ENCODE results near the gene KCNH1.

DNA sequence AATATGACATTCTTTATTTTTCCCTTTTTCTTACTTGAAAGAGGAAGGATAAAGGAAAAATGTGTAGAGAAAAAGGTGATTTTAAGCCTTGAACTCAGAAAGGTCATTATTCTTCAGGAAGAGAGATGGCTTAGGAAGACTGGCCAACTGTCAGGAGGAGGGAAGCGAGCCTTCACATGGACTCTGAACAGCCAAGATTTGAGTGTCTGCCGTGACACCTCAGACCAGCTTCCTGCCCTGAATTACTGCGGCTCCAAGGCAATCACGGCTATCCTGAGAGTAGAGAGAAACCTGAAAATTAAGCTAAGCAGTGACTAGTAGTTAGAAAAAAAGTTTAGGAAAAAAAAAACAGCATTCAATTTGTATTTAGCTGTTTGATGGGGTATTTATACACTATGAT is 314.7 kb downstream of the KCNH1 start:
- TF ChIP-seq, protein P1, sequence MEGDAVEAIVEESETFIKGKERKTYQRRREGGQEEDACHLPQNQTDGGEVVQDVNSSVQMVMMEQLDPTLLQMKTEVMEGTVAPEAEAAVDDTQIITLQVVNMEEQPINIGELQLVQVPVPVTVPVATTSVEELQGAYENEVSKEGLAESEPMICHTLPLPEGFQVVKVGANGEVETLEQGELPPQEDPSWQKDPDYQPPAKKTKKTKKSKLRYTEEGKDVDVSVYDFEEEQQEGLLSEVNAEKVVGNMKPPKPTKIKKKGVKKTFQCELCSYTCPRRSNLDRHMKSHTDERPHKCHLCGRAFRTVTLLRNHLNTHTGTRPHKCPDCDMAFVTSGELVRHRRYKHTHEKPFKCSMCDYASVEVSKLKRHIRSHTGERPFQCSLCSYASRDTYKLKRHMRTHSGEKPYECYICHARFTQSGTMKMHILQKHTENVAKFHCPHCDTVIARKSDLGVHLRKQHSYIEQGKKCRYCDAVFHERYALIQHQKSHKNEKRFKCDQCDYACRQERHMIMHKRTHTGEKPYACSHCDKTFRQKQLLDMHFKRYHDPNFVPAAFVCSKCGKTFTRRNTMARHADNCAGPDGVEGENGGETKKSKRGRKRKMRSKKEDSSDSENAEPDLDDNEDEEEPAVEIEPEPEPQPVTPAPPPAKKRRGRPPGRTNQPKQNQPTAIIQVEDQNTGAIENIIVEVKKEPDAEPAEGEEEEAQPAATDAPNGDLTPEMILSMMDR (IDR thresholded peaks at IDR 0.05; ENCODE audit: poor library complexity, severe bottlenecking) = no peak
- TF ChIP-seq EZH2 (IDR thresholded peaks at IDR 0.05; ENCODE audit: borderline replicate concordance, insufficient read depth, low read length, poor library complexity, severe bottlenecking) = no peak
- TF ChIP-seq EP300 (conservative IDR thresholded peaks at IDR 0.05; ENCODE audit: poor library complexity, severe bottlenecking) = no peak
- no peak for TF ChIP-seq TAF1 (IDR thresholded peaks at IDR 0.05; ENCODE audit: low read depth)

All from neural cell (in vitro differentiated cells).